Stimulated activated CD4-positive, alpha-beta T cell treated with anti-CD3 and anti-CD28 coated beads, Interleukin-2, amount 100 ng/mL, for 24 hours (primary cell): ENCODE measurements around the gene SLC1A3.

Experiments
- DNase-seq, 2 donors: peaks; one replicate each; pipeline ENCODE4 v3.0.0-alpha.2; 2020

SLC1A3 gene

DNA sequence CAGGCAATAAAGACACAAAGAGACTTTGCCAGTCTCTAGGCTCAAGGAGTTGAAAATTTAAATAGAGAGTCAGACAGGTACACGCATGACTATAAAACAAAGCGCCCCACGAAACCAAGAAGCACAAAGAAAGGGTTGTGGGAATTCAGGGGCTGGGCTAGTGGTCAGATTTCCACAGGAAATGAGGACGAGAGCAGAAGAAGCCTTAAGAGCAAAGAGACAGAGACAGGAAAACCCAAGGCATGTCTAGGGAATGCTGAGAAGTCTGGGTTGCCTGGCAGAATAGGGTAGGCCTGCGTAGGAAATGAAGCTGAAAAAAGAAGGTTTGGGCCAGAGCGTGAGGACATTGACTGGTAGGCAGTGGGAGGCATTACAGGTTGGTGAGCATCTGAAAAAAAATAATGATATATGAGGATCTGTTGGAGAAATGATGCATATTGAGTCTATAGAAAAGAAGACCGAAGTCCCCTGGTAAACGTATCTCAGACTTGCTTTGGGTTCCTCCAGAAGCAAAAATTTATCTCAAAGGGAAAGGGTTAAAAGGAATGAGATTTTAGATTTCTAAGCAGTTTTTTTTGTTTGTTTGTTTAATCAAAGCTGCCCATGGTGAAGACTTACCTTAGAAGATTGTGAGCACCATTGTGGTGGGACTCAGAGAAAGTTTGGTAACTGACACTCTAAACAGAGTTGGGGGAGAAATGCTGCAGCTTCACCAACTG lies 51.8 kb downstream of the SLC1A3 start:
- no peak for DNase-seq

DNA sequence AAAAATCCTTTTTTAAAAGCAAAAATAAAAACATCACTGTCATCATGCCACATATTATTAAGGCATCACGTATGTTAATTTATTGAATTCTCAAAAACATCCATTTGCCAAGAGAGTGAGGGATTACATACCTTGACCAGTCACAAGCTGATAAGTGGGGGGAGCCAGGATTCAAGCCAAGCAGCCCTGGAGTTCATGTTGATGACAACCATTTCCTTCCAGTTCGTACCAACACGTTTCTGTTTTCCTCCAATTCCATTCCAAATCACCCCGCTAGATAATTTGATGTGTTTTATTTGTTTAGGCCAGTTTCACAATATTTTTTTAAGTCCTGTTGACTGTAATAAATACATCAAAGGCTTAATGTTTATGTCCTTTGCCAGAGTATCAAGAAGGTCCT lies 53.0 kb downstream of the SLC1A3 start:
- DNase-seq: no peak

DNA sequence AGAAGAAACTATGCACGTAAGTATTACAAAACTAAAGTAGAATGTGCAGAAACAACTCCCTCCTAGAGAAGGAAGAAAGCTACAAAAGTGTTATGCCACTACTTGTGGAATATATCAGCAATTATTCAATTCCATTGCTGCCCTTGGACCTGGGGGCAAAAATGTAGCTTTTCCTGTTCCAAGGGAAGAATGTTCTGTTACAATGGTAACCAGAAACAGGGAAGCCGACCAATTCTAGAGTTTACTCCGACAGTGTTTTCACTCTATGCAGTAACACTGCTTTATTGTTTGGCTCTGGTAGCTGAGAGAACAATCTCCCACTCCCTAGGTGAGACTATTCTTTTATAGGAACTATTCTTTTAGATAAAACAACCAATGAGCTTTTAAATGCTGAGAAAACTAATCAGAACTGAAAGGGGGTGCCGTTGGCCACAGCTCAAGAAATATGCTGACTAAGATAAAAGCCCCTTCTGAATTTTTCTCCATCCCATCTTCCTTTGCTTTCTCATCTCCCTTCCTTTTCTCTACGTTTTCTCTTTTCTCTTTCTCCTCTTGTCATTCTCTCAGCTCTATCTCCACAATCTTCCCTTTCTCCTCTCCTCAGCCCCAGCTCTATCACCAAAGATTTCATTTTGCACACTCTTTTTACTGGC lies 54.1 kb downstream of the SLC1A3 start:
- DNase-seq: no peak

DNA sequence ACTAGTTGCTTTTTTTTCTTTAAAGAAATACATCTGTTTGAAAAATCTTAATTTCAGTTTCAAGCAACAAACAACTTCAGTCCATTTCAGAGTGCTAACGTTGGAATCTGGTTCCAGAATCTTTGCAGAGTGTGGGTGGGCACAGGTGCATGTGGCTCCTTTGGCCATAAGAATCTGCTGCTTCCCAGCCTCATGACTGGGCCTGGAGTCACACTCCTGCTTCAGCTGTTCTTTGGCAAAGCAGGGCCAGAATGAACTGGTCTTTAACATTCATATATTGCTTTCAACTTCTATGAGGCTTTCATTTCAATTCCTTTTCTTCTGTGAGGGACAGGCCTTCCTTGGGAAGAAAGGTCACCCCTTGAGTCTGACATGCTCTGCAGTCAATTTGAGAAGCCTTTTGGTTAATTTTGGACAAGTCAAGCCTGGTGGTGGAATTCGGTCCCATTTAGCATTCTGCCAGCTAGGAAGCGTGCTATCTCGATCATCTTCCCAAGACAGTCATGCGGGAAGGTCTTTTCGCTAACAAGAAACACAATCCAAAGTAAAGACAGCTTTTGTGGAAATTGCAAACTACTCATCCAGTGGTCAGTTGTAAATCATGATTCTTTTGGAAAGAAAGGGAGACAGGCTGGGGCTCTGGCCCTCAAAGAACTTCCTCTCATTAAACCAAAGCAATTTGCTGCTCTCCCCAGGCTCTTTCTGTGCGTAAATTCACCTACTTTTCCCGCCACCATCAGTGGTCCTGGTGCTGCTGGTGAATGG lies 55.2 kb downstream of the SLC1A3 start:
- DNase-seq: no peak

DNA sequence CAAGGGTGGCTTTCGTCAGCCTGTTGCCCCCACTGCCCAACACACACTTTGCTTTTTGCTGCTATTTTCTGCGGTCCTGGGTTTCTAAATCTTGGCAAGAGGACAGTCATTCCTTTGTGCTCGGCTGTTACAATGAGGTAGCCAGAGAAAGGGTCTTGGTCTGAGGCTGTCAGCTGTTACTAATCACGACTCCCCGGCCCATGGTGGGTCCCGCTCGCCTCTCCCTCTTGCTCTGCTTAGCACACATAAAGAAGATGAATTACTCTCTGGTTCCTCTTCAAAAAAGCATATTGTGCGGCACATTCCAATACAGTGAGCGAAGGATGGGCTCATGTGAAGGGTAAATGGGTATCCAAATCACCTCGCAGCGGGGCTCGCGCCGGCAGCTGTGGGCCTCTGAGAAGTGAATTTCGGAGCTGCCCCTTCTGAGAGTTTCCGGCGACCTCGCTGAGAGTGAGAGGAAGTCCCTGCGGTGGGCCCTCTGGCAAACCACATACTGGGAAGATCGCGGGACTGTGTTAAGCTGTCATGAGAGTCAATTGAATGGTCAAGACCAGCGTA lies 56.0 kb downstream of the SLC1A3 start:
- DNase-seq: no peak

DNA sequence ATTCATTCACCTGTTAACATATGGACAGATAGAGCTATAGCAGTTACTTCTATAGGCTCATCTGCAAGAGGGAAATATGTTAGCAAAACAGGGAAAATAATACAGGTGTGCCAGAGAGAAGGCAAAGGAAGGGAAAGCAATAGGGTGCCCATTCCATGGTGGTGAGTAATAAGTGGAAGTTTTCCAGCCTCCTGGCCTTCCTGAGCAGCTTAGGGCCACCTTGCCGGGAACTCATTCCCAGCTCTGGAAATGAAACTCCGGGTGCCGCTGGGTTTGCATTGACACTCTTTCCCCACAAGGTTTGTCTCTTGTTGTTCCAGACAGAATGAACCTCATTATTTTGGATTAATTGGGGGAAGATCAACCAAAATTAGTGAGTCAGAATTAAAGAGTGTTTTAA lies 58.4 kb downstream of the SLC1A3 start:
- DNase-seq: no peak

DNA sequence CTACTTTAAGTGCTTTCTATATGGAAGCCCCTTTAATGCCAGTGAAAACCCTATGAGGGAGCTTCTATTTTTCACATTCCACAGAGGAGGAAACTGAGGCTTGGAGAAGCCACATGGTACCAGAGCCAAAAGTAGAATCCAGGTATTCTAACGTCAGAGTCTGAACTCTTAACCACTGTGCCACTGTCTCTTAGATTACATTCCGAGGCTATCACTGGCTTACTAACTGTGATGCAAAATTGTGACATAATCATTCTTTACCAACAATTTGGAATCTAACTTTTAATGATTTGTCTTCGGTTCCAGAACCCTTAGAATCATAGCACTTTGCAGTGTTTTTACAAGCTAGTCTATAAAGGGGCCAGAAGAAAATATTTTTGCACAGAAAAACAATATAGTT lies 59.2 kb downstream of the SLC1A3 start:
- no peak for DNase-seq

DNA sequence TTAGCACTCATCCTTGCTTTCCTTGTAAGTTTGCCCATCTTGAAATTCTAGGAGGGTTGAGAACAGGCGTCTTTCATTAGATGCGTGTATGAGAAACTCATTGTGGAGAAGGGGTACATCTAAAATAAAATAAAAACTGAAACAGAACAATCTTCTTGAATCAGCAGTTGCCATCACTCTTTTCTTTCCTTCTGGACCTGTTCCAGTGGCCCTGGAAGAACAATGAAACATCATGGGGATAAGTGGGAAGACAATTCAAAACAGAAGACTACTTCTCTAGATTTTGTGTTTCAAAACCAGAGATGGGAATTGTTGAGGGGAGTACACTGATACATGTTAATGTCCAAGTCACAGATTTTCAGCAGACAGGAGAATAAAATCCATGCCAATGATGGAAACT lies 59.9 kb downstream of the SLC1A3 start:
- DNase-seq: no peak

DNA sequence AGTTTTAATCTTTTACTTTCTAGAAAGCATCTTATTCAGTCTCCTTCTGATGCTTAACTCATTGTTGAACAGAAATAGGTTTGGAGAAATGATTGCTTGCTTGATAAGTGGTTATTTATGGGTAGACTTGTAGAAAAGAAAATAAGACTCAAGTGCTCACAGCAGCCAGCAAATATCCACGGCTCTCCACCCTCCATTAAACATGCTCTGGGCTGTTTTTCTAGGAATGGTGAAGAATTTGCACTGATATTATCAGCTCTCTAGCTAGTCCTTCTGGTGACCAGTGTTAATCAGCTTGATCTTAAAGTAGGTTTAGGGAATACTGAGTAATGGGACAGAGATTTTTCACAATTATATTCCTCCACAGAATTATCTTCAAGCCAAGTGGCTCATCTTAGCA lies 60.6 kb downstream of the SLC1A3 start:
- DNase-seq: no peak

DNA sequence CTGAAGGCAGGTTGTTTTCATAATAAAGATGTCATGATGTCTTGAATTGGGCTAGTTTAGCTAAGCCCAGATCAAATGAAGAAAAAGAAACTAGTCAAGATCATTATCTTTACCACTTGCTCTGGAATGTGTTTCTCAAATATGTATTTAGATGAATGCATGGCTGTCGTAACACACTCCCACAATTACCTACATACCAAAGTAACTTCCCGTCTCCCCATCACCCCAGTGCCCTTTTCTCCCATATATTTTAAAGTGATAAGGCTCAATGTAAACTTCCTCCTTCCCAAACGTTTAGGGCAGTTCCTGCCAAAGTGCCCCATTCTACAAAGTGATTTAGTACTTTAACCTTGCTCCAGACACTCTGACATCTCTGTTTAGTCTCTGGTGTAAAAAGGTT lies 61.4 kb downstream of the SLC1A3 start:
- no peak for DNase-seq

DNA sequence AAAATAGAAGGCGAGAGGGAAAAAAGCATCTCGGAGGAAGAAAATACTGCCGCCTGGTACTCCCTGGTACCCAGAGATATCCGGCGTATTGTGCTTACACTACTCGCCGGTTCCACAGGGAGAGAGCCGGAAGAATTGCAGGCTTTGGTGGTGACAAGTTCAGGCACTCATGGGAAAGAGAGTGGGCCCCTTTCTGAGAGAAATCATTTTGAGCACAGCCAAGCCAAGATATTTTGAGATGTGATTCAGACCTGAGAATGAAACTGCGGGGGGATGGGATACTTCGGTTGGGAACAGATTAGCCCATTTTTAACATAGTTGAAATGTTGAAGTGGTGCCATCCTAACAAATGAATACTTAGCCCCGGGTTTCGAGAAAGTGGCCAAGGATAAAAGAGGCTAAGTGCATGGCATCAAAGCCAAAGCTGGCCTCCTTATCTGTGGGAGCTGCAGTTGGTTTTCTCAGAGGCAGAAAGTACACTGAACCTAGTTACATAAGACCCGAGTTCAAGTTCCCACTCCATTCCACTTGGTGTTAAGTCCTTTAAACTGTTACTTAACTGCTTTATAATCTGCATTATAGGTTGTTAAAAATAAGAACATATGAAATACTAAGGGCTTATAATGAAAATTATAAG lies 62.7 kb downstream of the SLC1A3 start:
- DNase-seq: no peak

DNA sequence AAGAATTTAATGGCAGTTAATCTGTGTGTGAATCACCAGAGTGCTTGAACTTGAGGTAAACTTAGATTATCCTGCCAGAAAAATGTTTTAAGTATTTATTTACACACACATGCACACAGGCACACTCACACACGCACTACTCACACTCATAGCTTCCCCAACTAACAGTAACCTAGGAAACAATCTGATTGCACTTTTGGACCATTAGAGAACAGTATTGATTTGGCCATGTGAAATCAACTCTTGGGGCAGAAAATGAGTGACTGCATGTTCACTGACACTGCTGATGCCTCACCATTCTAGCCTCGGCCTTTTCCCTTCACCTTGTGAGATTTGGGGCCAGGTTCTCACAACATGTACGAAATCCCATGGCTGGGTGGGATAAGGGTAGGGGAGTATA lies 64.1 kb downstream of the SLC1A3 start:
- no peak for DNase-seq

DNA sequence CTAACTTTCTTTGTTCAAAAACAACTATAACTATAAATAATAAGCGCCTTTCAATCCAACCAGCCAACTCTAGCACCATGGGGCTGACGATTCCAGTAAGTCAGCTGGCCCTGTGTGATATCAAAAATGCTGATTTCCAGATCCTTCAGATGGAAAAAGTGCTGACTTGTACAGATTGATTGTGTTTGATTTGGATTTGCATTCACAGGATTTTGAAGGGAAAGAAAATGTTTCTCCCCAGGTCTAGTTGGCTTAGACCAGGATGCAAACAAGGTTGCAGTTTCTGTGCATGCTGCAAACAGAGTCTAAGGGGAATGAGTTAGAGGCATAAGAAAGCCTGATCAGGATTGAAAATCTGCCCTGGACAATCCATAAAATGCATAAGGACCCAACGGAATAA lies 68.9 kb downstream of the SLC1A3 start:
- no peak for DNase-seq

DNA sequence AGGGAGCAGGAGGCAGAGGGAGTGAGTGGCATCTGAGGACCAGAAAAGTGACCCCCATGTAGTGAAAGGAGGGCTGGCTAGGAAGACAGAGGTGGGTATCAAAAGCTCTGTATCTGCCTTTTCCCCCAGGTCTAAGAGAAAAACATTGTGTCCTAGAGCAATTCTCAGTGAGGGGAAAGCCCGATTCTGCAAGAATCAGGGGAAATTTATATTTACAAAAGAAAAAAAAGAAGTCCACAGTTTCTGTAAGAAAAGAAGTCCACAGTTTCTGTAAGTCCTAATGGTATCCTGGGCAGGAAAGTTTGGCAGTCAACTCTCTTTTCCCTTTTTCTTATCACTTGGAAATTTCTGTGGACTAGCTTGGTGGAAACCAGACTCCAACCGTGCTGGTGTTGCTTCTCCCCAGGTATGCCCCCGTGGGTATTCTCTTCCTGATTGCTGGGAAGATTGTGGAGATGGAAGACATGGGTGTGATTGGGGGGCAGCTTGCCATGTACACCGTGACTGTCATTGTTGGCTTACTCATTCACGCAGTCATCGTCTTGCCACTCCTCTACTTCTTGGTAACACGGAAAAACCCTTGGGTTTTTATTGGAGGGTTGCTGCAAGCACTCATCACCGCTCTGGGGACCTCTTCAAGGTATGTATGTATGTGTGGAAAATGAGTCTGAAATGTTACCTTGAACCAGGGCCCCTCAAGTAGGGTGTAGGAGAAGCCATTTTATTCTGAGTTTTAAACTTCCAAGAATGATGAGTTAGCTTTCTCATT lies 73.0 kb downstream of the SLC1A3 start:
- DNase-seq: no peak

DNA sequence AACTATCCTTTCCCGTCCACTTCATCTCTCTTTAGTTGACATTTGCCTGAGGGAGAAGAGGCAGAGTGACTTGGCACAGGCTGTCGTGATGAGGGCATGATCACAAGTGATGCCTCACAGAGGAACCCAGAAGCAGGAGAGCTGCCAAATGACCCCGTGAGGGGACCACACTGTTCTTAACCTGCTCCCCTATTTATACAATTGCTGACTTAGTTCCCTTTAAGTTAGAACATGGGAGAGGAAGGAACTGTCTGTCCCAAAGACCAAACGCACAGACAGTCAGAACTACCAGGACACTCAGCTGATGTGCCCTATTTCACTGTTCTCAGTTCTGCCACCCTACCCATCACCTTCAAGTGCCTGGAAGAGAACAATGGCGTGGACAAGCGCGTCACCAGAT lies 73.7 kb downstream of the SLC1A3 start:
- no peak for DNase-seq

DNA sequence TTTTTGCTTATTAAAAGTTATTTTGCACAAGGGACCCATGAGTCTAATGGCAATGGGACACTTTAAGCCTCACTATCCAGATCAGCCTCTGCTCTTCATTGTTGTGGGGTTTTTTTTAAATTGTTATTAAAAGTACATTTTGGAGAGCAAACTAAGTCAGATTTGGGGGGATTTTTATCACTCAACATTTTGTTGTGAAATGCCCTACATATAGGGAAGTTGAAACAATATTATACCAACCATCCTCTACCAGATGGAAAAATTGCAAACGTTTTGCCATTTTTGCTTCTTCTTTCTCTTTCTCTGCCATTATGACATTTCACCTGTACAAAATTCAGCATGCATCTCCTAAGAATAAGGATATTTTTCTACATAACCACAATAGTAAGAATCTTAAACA lies 75.3 kb downstream of the SLC1A3 start:
- DNase-seq: no peak

DNA sequence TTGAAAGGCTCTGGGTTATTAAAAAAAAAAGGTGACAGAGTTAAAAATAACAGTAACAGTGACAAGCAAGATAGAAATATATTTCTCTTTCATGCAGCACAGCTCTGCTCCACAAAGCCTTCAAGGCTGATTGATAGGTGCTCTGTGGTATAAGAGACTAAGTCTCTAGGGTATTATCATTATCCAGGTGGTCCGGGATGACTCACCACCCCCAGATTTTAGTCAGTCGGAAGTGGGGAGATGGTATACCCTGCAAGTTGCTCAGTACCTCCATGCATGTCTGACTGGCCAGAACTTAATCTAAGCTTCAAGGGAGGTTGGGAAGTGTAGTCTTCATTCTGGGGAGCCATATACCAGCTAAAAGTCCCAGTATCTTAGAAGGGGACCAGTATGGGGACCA lies 76.1 kb downstream of the SLC1A3 start:
- no peak for DNase-seq

DNA sequence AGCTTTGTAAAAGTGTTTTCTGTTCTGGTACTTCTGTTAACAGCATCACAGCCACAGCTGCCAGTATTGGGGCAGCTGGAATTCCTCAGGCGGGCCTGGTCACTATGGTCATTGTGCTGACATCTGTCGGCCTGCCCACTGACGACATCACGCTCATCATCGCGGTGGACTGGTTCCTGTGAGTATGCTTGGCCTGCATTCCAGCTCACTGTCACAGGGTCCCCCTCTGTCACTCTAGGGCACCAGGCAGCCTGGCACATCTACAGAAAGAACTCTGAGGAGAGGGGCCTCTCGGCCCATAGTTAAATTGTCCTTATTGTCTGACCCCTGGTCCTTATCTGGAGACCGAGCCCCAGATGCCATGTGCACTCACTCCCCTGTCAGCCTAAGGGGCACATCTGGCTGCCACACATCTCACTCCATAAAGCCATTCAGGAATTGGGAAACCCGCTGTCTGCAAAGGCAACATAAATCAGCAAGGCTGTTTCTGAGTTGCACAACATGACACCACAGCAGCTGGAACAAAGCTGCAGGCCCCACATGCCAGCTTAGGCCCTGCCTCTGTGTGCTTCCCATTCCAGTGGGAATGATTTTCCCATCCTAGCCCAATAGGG lies 77.5 kb downstream of the SLC1A3 start:
- DNase-seq: no peak

DNA sequence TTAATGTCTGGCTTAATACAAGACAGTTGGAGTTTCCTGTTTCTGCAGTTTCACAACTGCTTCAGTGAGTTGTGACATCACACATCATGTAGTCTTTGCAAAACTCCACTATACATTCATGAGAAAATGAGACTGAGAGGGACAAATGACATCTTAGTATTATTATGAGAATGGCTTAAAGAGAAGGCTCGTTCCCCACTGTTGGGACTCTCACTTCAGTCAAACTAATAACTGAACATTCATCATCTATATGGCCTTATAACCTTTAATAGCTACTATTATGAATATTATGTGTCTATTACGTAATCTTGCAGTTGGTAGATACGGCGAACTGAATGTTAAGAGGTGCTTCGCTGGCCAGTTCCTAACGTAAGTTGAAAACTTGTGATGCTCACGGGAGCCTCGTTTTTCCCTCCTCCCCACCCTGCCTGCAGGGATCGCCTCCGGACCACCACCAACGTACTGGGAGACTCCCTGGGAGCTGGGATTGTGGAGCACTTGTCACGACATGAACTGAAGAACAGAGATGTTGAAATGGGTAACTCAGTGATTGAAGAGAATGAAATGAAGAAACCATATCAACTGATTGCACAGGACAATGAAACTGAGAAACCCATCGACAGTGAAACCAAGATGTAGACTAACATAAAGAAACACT lies 79.4 kb downstream of the SLC1A3 start:
- DNase-seq: no peak

DNA sequence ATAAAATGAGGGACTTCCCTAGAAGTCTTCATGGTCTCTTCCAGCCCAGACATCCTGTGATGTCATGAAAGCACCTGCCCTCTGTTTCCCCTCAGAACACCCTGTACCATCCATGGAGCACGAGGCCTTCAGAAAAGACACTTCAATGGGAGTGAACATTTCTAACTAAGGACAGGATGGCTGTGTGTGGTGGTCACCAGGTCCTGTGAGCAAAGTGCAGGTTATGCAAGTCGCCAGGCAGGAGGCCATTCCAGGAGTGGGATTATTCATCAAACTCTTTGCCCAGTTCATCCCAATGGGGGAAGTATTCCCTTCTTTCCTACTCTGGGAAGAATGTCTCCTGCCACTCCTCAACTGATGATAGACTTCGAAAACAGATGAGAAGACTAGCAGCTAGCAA lies 80.5 kb downstream of the SLC1A3 start:
- DNase-seq: no peak

DNA sequence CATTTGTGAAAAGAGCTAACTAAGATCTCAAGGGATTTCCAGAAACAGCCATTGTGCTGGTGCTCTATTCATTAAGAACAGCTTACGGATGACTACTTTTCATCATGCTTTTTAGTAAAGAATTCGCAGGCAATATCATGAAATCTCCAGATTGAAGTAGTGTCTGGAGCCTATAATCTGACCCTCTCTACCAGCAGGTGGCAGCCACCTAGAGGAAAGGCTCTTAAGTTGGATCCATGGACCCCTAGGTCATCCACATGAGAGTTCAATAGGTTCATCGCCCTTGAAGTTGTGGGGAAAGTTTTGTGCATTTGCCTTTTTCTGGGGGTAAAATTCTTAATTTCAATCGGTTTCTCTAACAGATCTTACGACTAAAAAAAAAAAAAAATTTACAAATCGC lies 82.3 kb downstream of the SLC1A3 start:
- DNase-seq: peak in 1 of 2 donors; percentile 6

DNA sequence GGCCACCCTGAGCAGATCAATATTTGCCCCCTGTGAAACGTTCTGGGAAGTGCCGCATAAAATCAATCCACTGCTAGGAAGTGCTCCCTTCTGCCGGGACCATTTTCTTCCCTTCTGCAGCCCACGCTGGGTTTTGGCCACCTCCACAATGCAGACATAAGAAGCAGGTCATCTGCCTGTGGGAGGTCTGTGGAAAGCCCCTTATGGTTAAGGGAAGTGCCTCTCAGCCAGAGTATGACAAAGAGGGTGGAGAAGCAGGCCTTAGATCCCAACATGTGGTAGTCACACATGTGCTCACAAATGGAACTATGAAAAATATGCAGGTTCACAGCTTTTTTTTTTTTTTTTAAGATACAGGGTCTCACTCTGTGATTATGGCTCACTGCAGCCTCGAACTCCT lies 82.8 kb downstream of the SLC1A3 start:
- DNase-seq: no peak
